ENCODE measurements around the gene PAGR1. TPM values are rescaled to one million over a fixed set of nuclear protein-coding genes. Genes with fewer than 3 reads are reported as not detected.

The PAGR1 gene
- total and polyA plus RNA-seq, 2 of the 13 experiments (the other 11 are each of a cell fraction or from before 2014, with no cell fraction given), result 9.8 to 66.4 TPM

- no peak for TF ChIP-seq RERE (CRISPR knock-in tag; IDR thresholded peaks at IDR 0.05; ENCODE audit: low read depth)
- no peak for TF ChIP-seq ZNF496 (CRISPR knock-in tag; IDR thresholded peaks at IDR 0.05; ENCODE audit: insufficient replicate concordance)
- no peak for TF ChIP-seq PRPF4 (IDR thresholded peaks at IDR 0.05; ENCODE audit: low read depth, low read length, poor library complexity, severe bottlenecking)
- 0 out of 2 replicates have a peak, but pooled peaks have one; percentile 26 for TF ChIP-seq ZNF446 (CRISPR knock-in tag; IDR thresholded peaks at IDR 0.05)
- no peak for TF ChIP-seq SCMH1 (CRISPR knock-in tag; IDR thresholded peaks at IDR 0.05; ENCODE audit: borderline replicate concordance)
- no peak for TF ChIP-seq PLSCR1 (CRISPR knock-in tag; IDR thresholded peaks at IDR 0.05; ENCODE audit: borderline replicate concordance)
- no peak for TF ChIP-seq ATF5 (CRISPR knock-in tag; IDR thresholded peaks at IDR 0.05; ENCODE audit: low read depth)
- no peak for TF ChIP-seq ZNF704 (CRISPR knock-in tag; IDR thresholded peaks at IDR 0.05; ENCODE audit: borderline replicate concordance)
- no peak for TF ChIP-seq MTA1 (CRISPR knock-in tag; IDR thresholded peaks at IDR 0.05; ENCODE audit: borderline replicate concordance)
- peak; percentile 78 for TF ChIP-seq ZNF687 (CRISPR knock-in tag; IDR thresholded peaks at IDR 0.05)
- no peak; the same call in 1 of the 2 replicates for TF ChIP-seq DNMT1 (CRISPR knock-in tag; IDR thresholded peaks at IDR 0.05)
- TF ChIP-seq PHF8 (CRISPR knock-in tag; IDR thresholded peaks at IDR 0.05), result peak; percentile 85
- no peak for TF ChIP-seq ZNF577 (CRISPR knock-in tag; IDR thresholded peaks at IDR 0.05; ENCODE audit: borderline replicate concordance, low read depth)
- TF ChIP-seq SIX4 (CRISPR knock-in tag; IDR thresholded peaks at IDR 0.05), result peak; percentile 32; the same call in 1 of the 2 replicates
- TF ChIP-seq CENPX (CRISPR knock-in tag; IDR thresholded peaks at IDR 0.05), result no peak
Observed at GRCh38 chr16:29862884-29863668, 47.1 kb downstream of the PAGR1 start, which contains the start of gene CDIPT (continued).

Data from HepG2 (cell line).